ENCODE results near the gene HSPA12B. TPM values are rescaled to one million over a fixed set of nuclear protein-coding genes. Genes with fewer than 3 reads are reported as not detected.

HSPA12B gene
- polyA plus RNA-seq, 1 experiment: 0.05 TPM

GRCh38 chr20:3719046-3719445 is 13.4 kb upstream of the HSPA12B start:
- Histone ChIP-seq H3K4me3 (ENCODE audit: low read depth, low read length) (no peak overlapping the region), H3K27me3 (ENCODE audit: control insufficient read depth, insufficient read depth, low read length) (peaks cover 16% of the 10 kb centered on the region), H3K27ac (ENCODE audit: low read depth, low read length) (no peak overlapping the region), H3K9me3 (ENCODE audit: control insufficient read depth, insufficient read depth, low read length) (no peaks in the 10 kb centered on the region)
- DNase-seq (ENCODE audit: low read depth, low spot score): no peak
- CTCF ChIA-PET: interaction anchor here (1.0 to 3.5 kb wide), 3 partner anchors 8 to 156 kb away, joined by 3 to 15 read pairs (median 7); no protein-coding TSS in a partner anchor
- POLR2A ChIA-PET: no interaction called here
- TF ChIP-seq CTCF (IDR thresholded peaks at IDR 0.05; ENCODE audit: low read depth, low read length): no peak

GRCh38 chr20:3720068-3720467 is 12.4 kb upstream of the HSPA12B start:
- peaks cover 25% of the 10 kb centered on the region for H3K27me3 ChIP-seq (ENCODE audit: control insufficient read depth, insufficient read depth, low read length)
- H3K4me3 ChIP-seq (ENCODE audit: low read depth, low read length): no peak overlapping the region
- ChIA-PET POLR2A (no interaction called here), CTCF (interaction anchor here (1.0 to 3.5 kb wide), 2 partner anchors 9 to 157 kb away, joined by 3 to 15 read pairs; no protein-coding TSS in a partner anchor)
- no peak for TF ChIP-seq CTCF (IDR thresholded peaks at IDR 0.05; ENCODE audit: low read depth, low read length)
- DNase-seq (ENCODE audit: low read depth, low spot score): no peak
- no peak overlapping the region for H3K27ac ChIP-seq (ENCODE audit: low read depth, low read length)
- H3K9me3 ChIP-seq (ENCODE audit: control insufficient read depth, insufficient read depth, low read length): no peaks in the 10 kb centered on the region

- ChIA-PET POLR2A (no interaction called here), CTCF (interaction anchor here (0.5 to 3.5 kb wide), 2 partner anchors 10 to 39 kb away, joined by 3 to 15 read pairs; no protein-coding TSS in a partner anchor)
- H3K4me3 ChIP-seq (ENCODE audit: low read depth, low read length): no peak overlapping the region
- TF ChIP-seq CTCF (IDR thresholded peaks at IDR 0.05; ENCODE audit: low read depth, low read length): no peak
- H3K9me3 ChIP-seq (ENCODE audit: control insufficient read depth, insufficient read depth, low read length): no peaks in the 10 kb centered on the region
- no peak for DNase-seq (ENCODE audit: low read depth, low spot score)
- H3K27ac ChIP-seq (ENCODE audit: low read depth, low read length): no peak overlapping the region
- peaks cover 27% of the 10 kb centered on the region for H3K27me3 ChIP-seq (ENCODE audit: control insufficient read depth, insufficient read depth, low read length)
These were observed 11.9 kb upstream of the HSPA12B start for GRCh38 chr20:3720626-3721025.

- Histone ChIP-seq H3K4me3 (ENCODE audit: low read depth, low read length) (no peak overlapping the region), H3K27ac (ENCODE audit: low read depth, low read length) (no peak overlapping the region), H3K27me3 (ENCODE audit: control insufficient read depth, insufficient read depth, low read length) (peaks cover 27% of the 10 kb centered on the region), H3K9me3 (ENCODE audit: control insufficient read depth, insufficient read depth, low read length) (no peaks in the 10 kb centered on the region)
- ChIA-PET CTCF (interaction anchor here (0.8 to 1.4 kb wide), 4 partner anchors 31 to 96 kb away, joined by 3 to 4 read pairs (median 3); no protein-coding TSS in a partner anchor), POLR2A (no interaction called here)
- DNase-seq (ENCODE audit: low read depth, low spot score): no peak
- no peak for TF ChIP-seq CTCF (IDR thresholded peaks at IDR 0.05; ENCODE audit: low read depth, low read length)
These were observed 10.6 kb upstream of the HSPA12B start for GRCh38 chr20:3721912-3722311.

GRCh38 chr20:3723284-3723683 is 9.2 kb upstream of the HSPA12B start:
- TF ChIP-seq CTCF (IDR thresholded peaks at IDR 0.05; ENCODE audit: low read depth, low read length): no peak
- DNase-seq (ENCODE audit: low read depth, low spot score): no peak
- ChIA-PET POLR2A (interaction anchor here (0.6 kb wide), 1 partner anchor 20 kb away, joined by 3 read pairs; no protein-coding TSS in a partner anchor), CTCF (interaction anchor here (1.4 kb wide), 1 partner anchor 95 kb away, joined by 3 read pairs; no protein-coding TSS in a partner anchor)
- no peak overlapping the region for H3K27ac ChIP-seq (ENCODE audit: low read depth, low read length)
- H3K9me3 ChIP-seq (ENCODE audit: control insufficient read depth, insufficient read depth, low read length): no peaks in the 10 kb centered on the region
- H3K4me3 ChIP-seq (ENCODE audit: low read depth, low read length): no peak overlapping the region
- peaks cover 32% of the 10 kb centered on the region for H3K27me3 ChIP-seq (ENCODE audit: control insufficient read depth, insufficient read depth, low read length)
